HG03558 (cell line): ENCODE data around the gene SEC14L5.

Experiments
- ATAC-seq: cut with Tn5 transposase; IDR thresholded peaks from one replicate; pipeline ENCODE4 v1.9.1; 2021; ENCODE audit warnings: moderate number of reproducible peaks; ENCODE audit not compliant: unreplicated experiment; ENCODE audit errors: extremely low read depth

Gene SEC14L5

GRCh38 chr16:4981473-4981872, 23.3 kb downstream of the SEC14L5 start:
- no peak for ATAC-seq

- no peak for ATAC-seq
These were observed 24.1 kb downstream of the SEC14L5 start for GRCh38 chr16:4982056-4982867.

GRCh38 chr16:4984174-4984990, 26.3 kb downstream of the SEC14L5 start:
- ATAC-seq, result no peak

- ATAC-seq, result no peak
These were observed 29.1 kb downstream of the SEC14L5 start for GRCh38 chr16:4987250-4987579.

DNA sequence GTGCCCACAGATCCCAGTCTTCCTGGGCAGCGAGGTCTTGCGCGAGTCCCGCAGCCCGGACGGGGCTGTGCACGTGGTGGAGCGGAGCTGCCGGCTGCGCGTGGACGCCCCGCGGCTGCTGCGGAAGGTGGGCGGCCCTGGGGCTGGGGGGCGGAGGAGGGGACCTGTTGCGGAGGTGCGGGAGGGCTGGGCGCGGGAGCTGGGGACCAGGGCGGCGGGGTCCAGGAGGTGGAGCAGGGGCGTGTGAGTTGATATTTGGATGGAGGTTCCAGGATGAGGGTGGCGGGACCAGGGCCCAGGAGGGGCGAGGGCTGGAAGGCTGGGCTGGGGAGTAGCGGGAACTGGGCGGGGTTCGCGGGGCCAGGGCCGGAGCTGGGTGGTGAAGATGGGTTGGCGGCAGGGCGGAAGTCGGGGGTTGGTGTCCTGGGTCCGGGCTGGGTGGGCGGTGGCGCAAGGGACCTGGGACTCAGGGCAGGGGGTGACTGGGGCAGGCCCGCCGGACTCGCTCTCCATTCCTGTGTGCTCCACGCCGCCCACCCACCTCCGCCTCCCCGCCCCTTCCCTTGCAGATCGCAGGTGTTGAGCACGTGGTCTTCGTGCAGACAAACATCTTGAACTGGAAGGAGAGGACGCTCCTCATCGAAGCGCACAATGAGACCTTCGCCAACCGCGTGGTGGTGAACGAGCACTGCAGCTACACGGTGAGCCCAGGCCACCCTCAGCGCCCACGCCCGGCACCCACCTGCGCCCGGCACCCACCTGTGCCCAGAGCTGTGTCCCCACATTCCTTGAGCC, 29.6 kb downstream of the SEC14L5 start:
- ATAC-seq, result no peak

DNA sequence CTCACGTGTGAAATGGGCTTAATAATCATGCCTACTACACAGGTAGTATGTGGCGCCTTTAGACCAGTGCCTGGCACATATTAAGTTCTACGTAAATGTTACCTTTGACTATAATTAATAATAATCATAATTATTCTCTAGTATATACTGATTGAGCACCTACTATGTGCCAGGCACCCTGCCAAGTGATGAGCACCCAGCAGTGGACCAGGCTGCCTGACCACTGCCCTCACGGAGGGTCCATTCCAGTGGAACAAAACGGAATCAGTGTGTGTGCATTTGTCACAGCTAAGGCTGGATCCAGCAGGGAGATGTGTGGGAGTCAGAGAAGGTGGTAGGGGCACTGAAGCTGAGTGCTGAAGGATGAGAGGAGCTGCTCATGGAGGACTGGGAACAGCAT, 30.5 kb downstream of the SEC14L5 start:
- ATAC-seq, result no peak

- no peak for ATAC-seq
These were observed 31.4 kb downstream of the SEC14L5 start for GRCh38 chr16:4989391-4990006.

GRCh38 chr16:4990415-4990814, 32.3 kb downstream of the SEC14L5 start:
- ATAC-seq, result no peak

DNA sequence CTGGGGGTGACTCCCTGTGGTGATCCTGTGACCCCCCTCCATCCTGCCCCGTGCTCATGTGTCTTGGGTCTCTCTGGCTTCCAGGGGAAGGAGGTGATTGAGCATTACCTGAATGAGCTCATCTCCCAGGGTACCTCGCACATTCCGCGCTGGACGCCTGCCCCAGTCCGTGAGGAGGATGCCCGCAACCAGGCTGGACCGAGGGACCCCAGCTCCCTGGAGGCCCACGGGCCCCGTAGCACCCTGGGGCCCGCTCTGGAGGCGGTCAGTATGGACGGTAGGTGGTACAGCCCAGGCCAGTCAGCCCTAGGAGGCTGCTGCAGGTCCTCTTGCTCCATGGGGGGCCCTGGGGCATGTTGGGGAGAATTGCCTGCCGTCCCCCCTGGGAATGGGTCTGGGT, 33.6 kb downstream of the SEC14L5 start:
- ATAC-seq, result no peak

DNA sequence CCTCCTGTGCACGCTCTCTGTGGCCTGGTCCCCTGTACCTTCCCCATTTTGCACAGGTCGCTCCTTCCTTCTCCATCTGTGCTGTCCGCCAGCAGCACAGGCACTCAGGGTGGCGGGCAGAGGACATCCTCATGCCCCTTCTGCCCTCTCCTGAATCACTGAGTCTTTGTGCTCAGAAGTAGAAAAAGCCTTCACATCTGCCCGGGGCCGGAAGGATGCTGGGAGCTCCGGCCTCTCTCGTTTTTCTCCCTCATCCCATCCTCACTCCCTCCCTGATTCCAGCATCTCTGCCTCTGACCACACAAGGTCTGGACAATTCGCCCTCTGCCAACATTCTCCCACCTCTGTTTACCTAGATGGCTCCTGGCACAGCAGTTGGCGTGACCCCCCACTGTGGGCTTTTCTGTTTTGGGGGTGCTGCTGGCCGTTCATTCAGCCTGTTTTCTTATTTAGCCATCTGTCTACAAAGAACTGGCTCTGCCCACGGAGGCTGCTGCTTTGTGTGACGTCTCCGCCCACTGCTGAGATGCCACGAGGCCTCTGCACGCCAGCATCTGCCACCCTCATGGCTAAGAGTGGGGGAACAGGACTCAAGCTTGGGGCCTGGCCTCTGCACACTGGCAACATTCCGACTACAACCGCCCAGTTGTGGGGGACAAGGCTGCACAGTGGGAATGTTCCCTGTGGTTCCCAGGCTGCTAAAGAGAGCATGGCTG, 36.7 kb downstream of the SEC14L5 start:
- ATAC-seq, result no peak

GRCh38 chr16:5000573-5001001, 42.5 kb downstream of the SEC14L5 start:
- no peak for ATAC-seq

DNA sequence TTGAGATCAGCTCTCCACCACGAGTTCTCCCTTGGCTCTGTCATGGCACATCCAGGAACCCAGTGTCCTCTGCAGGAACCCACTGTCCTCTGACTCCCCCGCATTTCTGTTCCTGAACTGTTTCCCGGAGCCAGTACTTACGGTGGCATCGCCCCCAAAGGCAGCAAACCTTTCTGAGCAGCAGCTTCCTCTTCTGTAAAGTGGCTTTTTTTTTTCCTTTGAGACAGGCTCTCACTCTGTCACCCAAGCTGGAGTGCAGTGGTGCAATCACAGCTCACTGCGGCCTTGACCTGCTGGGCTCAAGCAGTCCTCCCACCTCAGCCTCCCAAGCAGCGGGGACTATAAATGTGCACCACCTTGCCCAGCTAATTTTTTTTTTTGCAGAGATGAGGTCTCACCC, 43.4 kb downstream of the SEC14L5 start:
- ATAC-seq, result no peak

GRCh38 chr16:5001986-5002385, 43.9 kb downstream of the SEC14L5 start:
- no peak for ATAC-seq

DNA sequence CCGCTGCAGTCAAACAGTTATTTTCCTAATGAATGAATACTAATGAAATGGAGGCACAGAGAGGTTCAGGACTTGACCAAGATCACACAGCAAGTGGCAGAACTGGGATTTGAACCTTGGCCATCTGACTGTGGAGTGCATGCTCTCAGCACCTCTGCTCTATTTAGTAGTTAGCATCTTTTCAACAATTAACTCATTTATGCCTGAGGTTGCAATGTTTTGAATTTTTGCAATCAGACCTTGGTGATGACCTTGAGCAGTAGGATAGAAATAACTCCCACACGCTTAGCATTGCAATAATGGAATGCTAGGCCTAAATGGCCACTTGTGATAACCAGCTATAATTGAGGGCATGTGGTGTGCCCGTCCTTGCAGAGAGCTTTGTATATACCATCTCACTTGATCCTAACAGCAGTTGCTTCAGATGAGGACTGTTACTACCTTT, 44.6 kb downstream of the SEC14L5 start:
- ATAC-seq, result no peak

GRCh38 chr16:5003211-5003610, 45.1 kb downstream of the SEC14L5 start:
- ATAC-seq, result no peak

- ATAC-seq, result no peak
These were observed 45.7 kb downstream of the SEC14L5 start for GRCh38 chr16:5003828-5004227.

DNA sequence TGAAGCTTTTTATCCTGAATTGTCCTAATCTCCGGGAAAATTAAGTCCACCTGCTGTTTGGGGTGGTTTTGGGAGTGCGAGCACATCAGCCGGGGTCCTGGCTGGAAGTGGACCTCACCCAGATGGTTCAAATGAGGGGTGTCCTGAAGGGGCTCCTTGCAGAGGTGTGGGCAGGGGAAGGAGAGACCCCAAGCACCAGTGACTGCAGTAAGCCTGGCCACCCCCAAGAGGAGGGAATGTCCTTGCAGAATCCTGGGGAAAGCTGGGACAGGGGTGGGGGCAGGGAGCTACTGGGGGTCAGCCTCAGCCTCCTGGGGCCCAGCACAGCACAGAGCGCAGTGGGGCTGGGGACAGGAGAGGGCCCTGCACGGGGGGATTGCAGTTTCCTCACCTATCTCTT, 46.2 kb downstream of the SEC14L5 start:
- ATAC-seq, result no peak

DNA sequence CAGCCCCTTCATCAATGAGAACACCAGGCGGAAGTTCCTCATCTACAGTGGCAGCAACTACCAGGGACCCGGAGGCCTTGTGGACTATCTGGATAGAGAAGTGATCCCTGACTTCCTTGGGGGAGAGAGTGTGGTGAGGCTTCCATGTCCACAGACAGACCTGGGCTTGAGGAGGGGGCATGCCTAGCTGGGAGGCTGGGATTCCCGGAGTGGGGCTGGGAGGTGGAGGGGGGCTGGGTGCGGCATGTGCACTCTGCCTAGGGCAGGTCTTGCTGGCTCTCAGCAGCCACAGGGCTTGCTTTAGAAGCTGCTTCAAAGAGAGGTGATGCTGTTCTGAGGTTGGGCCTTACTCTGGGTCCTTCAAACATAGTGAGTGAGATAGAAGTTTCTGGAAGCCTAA, 47.8 kb downstream of the SEC14L5 start:
- no peak for ATAC-seq

DNA sequence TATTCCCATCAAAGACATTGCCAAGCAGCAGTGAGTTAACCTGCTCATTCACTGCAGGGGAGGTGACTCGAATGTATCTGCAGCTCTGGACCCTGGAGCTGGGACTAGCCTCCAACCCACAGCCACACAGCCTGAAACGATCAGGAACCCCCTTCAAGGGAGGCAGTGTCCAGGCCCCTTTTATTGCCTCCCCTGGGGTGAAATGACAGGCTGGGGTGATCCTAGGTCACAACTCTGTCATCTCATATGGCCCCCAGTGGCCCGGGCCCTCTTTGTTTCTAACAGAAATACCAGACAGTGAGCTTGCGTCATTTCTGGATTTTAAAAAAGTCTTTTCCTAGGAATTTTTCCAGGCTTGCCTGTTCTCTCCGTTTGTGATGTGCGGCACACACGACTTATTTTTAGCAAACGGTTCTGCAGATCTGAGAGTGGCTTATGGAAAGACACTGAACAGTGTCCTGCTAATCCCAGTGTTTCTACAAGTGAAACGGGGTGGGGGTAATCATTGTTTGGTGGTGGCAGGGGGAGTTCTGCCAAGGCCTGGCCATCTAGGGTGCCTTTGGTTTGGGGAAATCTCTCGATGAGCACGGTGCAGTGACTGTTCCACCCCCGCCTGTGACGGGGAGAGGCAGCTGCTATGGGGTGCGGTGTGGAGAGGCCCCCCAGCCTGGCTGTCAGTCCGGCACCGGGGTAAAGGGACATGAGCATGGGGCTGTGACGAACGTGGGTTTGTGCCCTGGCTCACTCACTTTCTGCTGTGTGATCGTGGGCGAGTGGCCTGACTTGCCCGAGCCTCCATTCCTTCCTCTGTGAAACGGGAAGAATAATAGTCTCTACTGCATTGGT, 48.4 kb downstream of the SEC14L5 start:
- ATAC-seq, result no peak
